HEK293T (cell line): ENCODE data around the gene UNC45A.

ENCODE experiments used
- FOXA1 ChIP-seq: fragments of 450-650 bp; IDR thresholded peaks from 2 replicates; pipeline ENCODE4 v1.6.1; 2016; ENCODE audit warnings: mild to moderate bottlenecking
- FOXM1 ChIP-seq: fragments of 450-650 bp; IDR thresholded peaks from 2 replicates; pipeline ENCODE4 v1.6.1; 2017; ENCODE audit warnings: mild to moderate bottlenecking, borderline replicate concordance
- LEF1 ChIP-seq: fragments of 450-650 bp; IDR thresholded peaks from 2 replicates; pipeline ENCODE4 v1.6.1; 2017; ENCODE audit warnings: mild to moderate bottlenecking, borderline replicate concordance
- SP1 ChIP-seq: fragments of 450-650 bp; IDR thresholded peaks from 2 replicates; pipeline ENCODE4 v1.6.1; 2017
- SUZ12 ChIP-seq: fragments of 450-650 bp; IDR thresholded peaks from 2 replicates; pipeline ENCODE4 v1.6.1; 2016; ENCODE audit warnings: mild to moderate bottlenecking

- TF ChIP-seq FOXA1 (no peak), LEF1 (no peak), FOXM1 (no peak), SP1 (no peak), SUZ12 (no peak)
These were observed 32.8 kb upstream of the UNC45A start for GRCh38 chr15:90902040-90902839.
